Uterus (tissue), 4 donors: Measurements from ENCODE around the gene SFXN5. TPM values are rescaled to one million over a fixed set of nuclear protein-coding genes. Genes with fewer than 3 reads are reported as not detected.

Experiments used
- DNase-seq, 2 donors: peaks; one replicate each; pipeline ENCODE4 v3.0.0-alpha.2; 2019 to 2020
- H3K27ac ChIP-seq, 2 donors: fragments of 200-600 bp; sonication (generic); 1 replicate in 1 of 2; 2 replicates in 1 of 2; pipeline ENCODE4 v1.5.1; 2016 to 2018
- H3K27me3 ChIP-seq, 2 donors: fragments of 200-600 bp; sonication (generic); one replicate each; pipeline ENCODE4 v1.5.1; 2018 to 2019; ENCODE audit warnings: control low read depth in 1 of 2
- H3K36me3 ChIP-seq, 2 donors: fragments of 200-600 bp; sonication (generic); one replicate each; pipeline ENCODE4 v1.5.1; 2019; ENCODE audit warnings: control low read depth in 1 of 2
- H3K4me1 ChIP-seq, 2 donors: fragments of 200-600 bp; sonication (generic); one replicate each; pipeline ENCODE4 v1.5.1; 2018 to 2019; ENCODE audit warnings: control low read depth in 1 of 2
- H3K4me3 ChIP-seq, 2 donors: fragments of 200-600 bp; sonication (generic); 1 replicate in 1 of 2; 2 replicates in 1 of 2; pipeline ENCODE4 v1.5.1; 2018 to 2019; ENCODE audit warnings: mild to moderate bottlenecking in 1 of 2
- H3K9me3 ChIP-seq, 2 donors: fragments of 200-600 bp; sonication (generic); one replicate each; pipeline ENCODE4 v1.5.1; 2019; ENCODE audit warnings: control low read depth in 1 of 2
- POLR2A ChIP-seq, 2 donors: fragments of 450-650 bp; IDR thresholded peaks; one replicate each; pipeline ENCODE4 v1.6.1; 2016; ENCODE audit warnings: antibody characterized with exemption in 2 of 2, mild to moderate bottlenecking in 1 of 2, moderate library complexity in 1 of 2
- intact Hi-C: fragments of 100-400 bp; cut with DNase I; formaldehyde crosslinking; loops from one replicate; pipeline ENCODE4 v1.15.1; 2023; ENCODE audit warnings: low total_unique reads
- total RNA-seq, 4 donors: library from RNA; depleted of rRNA in 3 of 4; stranded (reverse); fragments of >200 nt in 3 of 4; gene quantifications; one replicate each; pipeline versions ENCODE4 v1.1.0 to v1.2.4, GENCODE V29; 2014 to 2023
- TF ChIP-seq, protein P1 (sequence below), 4 experiments: fragments of 200-600 bp in 2 of 4; fragments of 450-650 bp in 2 of 4; sonication (generic) in 2 of 4; IDR thresholded peaks; one replicate each; pipeline ENCODE4 v1.5.1; 2016 to 2019; ENCODE audit warnings: antibody characterized with exemption in 4 of 4, mild to moderate bottlenecking in 2 of 4, moderate library complexity in 1 of 4
- donor health status: DM: yes; HTN: yes; CAD: no.

SFXN5 gene
- total RNA-seq, 4 donors from 2014 or later = 2.1 to 16.0 (median 10.6) TPM

DNA sequence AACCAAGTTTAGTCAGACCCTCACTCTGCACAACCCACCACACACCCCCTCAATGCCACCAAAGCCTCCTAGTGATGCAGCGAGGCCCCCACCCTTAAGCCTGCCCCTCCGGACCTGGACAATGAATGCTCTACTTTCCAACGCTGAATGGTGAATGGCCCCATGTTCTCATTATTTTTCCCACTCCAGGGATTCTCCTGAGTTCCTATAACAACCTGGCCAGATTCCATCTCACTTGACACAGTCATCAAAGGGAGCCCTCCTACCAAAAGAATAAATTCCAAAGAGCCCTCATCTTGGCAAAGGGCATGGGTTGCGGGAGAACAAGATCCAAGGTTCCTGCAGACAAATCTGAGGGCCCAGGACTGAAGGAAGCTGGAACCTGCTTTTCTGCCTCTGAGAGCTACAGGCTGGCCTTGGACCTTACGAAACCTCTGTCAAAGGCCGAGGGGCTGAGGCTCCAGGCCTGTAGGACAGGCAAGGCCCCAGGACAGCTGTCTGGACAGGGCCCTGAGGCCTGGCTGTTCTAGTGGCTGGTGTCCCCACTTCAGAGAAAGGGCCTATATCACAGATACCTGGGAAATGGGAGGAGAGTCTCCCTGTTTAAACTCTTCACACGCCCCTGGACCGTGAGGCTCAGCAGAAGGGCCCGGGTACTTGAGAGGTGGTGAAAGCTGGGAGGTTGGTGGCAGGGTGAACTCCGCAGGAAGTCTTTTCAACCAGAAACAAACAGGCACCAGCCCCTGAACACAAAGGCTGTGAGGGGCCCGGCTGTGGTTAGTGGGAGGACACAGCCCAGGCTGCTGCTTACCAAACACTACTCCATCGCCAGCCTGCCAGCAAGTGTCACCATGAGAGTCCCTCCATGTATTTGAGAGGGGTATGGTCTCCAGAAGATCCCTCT is 27.3 kb downstream of the SFXN5 start:
- TF ChIP-seq, protein P1, sequence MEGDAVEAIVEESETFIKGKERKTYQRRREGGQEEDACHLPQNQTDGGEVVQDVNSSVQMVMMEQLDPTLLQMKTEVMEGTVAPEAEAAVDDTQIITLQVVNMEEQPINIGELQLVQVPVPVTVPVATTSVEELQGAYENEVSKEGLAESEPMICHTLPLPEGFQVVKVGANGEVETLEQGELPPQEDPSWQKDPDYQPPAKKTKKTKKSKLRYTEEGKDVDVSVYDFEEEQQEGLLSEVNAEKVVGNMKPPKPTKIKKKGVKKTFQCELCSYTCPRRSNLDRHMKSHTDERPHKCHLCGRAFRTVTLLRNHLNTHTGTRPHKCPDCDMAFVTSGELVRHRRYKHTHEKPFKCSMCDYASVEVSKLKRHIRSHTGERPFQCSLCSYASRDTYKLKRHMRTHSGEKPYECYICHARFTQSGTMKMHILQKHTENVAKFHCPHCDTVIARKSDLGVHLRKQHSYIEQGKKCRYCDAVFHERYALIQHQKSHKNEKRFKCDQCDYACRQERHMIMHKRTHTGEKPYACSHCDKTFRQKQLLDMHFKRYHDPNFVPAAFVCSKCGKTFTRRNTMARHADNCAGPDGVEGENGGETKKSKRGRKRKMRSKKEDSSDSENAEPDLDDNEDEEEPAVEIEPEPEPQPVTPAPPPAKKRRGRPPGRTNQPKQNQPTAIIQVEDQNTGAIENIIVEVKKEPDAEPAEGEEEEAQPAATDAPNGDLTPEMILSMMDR (IDR thresholded peaks at IDR 0.05) = no peak
- TF ChIP-seq POLR2A (IDR thresholded peaks at IDR 0.05) = no peak
- Histone ChIP-seq H3K4me3 (no peak overlapping the region), H3K4me1 (no peaks in the 10 kb centered on the region), H3K27me3 (no peaks in the 10 kb centered on the region), H3K27ac (no peak overlapping the region), H3K36me3 (no peaks in the 10 kb centered on the region), H3K9me3 (no peaks in the 10 kb centered on the region)
- intact Hi-C loops = no loop called here
- no peak for DNase-seq

DNA sequence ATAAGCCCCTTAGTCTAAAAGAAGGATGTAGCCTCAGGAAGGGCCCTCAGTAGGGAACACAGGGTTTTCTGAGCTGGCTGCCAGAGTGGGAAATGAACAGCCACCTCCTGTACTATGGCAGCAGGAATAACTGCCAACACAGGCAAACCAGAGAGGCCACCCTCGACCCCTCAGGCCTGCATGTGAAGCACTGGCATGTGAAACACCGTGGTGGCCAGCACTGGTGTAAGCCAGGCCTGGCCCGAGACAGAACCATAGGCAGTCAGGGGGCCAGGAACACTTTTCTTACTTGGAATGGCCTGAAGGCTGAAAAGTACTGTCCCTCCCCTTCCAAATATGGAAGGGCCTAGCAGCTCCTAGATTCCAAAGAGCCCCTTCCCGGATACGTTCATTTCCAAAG is 28.2 kb downstream of the SFXN5 start:
- TF ChIP-seq, protein P1 (IDR thresholded peaks at IDR 0.05) = no peak
- TF ChIP-seq POLR2A (IDR thresholded peaks at IDR 0.05) = no peak

DNA sequence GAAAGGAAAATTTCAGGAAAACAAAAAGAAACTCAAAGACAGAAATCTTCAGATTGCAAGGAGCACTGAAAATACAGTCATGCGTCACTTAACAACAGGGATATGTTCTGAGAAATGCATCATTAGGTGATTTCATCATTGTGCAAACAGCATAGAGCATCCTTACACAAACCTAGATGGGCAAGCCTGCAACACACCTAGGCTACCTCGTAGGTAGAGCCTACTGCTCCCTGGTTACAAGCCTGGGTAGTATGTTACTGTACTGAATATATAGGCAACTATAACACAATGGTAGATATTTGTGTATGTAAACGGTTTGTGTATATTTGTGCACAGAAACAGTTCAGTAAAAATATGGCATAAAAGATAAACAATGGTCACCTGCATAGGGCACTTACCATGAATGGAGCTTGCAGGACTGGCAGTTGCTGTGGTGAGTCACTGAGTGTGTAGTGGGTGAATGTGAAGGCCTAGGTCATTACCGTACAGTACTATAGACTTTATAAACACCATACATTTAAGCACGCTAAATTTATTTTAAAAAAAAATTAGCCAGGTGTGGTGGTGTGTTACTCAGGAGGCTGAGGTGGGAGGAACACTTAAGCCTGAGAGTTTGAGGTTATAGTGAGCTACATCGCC is 33.4 kb downstream of the SFXN5 start:
- no peak for DNase-seq
- H3K27ac ChIP-seq = no peak overlapping the region
- H3K4me3 ChIP-seq = no peak overlapping the region
- intact Hi-C loops = no loop called here
- H3K9me3 ChIP-seq = no peaks in the 10 kb centered on the region
- H3K27me3 ChIP-seq = no peaks in the 10 kb centered on the region
- H3K4me1 ChIP-seq = no peaks in the 10 kb centered on the region
- H3K36me3 ChIP-seq = no peaks in the 10 kb centered on the region
- TF ChIP-seq, protein P1 (IDR thresholded peaks at IDR 0.05) = no peak
- no peak for TF ChIP-seq POLR2A (IDR thresholded peaks at IDR 0.05)

More for the DNA sequence above, 28.2 kb downstream of the SFXN5 start:
- intact Hi-C loops = no loop called here
- Histone ChIP-seq H3K27me3 (no peaks in the 10 kb centered on the region), H3K4me3 (no peak overlapping the region), H3K4me1 (no peaks in the 10 kb centered on the region), H3K9me3 (no peaks in the 10 kb centered on the region), H3K36me3 (no peaks in the 10 kb centered on the region), H3K27ac (no peak overlapping the region)
- DNase-seq = no peak

GRCh38 chr2:73036766-73037165 is 34.7 kb downstream of the SFXN5 start:
- Histone ChIP-seq H3K9me3 (no peaks in the 10 kb centered on the region), H3K4me3 (no peak overlapping the region), H3K36me3 (no peaks in the 10 kb centered on the region), H3K4me1 (no peaks in the 10 kb centered on the region), H3K27me3 (no peaks in the 10 kb centered on the region), H3K27ac (no peak overlapping the region)
- TF ChIP-seq, protein P1 (IDR thresholded peaks at IDR 0.05) = no peak
- no peak for TF ChIP-seq POLR2A (IDR thresholded peaks at IDR 0.05)
- intact Hi-C loops = no loop called here
- no peak for DNase-seq
